B cell (primary cell): Measurements from ENCODE around the gene NEXMIF. TPM values are rescaled to one million over a fixed set of nuclear protein-coding genes. Genes with fewer than 3 reads are reported as not detected.

Source experiments
- ATAC-seq: fragments of 200-7000 bp; cut with Tn5 transposase; one replicate; pipeline ENCODE4 v1.10.0; 2021; ENCODE audit warnings: low read depth, mild to moderate bottlenecking, moderate number of reproducible peaks, moderate library complexity
- CTCF ChIA-PET: fragments of 350-600 bp; sonication (Branson Sonifier 250); formaldehyde crosslinking; loops from one replicate; lab custom pipeline; 2021; ENCODE audit warnings: antibody characterized with exemption, inconsistent platforms; lab: Charles Lee
- POLR2A ChIA-PET: fragments of 350-600 bp; sonication (Branson Sonifier 250); formaldehyde crosslinking; loops from one replicate; lab custom pipeline; 2021; ENCODE audit warnings: antibody characterized with exemption; lab: Charles Lee
- DNase-seq: peaks from one replicate; pipeline ENCODE4 v3.0.0; 2013
- H2AFZ ChIP-seq: 2 replicates; pipeline ENCODE4 v1.6.1; 2012; ENCODE audit warnings: mild to moderate bottlenecking, low read depth, low read length; ENCODE audit not compliant: insufficient read depth, poor library complexity, severe bottlenecking
- H3K27ac ChIP-seq, 2 donors: 1 replicate in 1 of 2; 2 replicates in 1 of 2; pipeline ENCODE4 v1.5.1; 2012 to 2013; ENCODE audit warnings: low read length in 2 of 2, mild to moderate bottlenecking in 2 of 2, moderate library complexity in 1 of 2
- H3K27me3 ChIP-seq, 4 experiments: fragments of 200-600 bp in 1 of 4; sonication (generic) in 1 of 4; replicated peaks in 1 of 4; 1 replicate in 2 of 4; 2 replicates in 2 of 4; pipeline versions ENCODE4 v1.6.1 to v1.7.0; 2013 to 2016; ENCODE audit warnings: low read length in 3 of 4, mild to moderate bottlenecking in 2 of 4, mixed read lengths in 1 of 4, moderate library complexity in 1 of 4; ENCODE audit not compliant: insufficient read depth in 4 of 4, control insufficient read depth in 3 of 4; ENCODE audit errors: control extremely low read depth in 1 of 4
- H3K36me3 ChIP-seq, 2 experiments: replicated peaks in 1 of 2; 1 replicate in 1 of 2; 2 replicates in 1 of 2; pipeline versions ENCODE4 v1.6.1 to v1.7.1; 2013; ENCODE audit warnings: low read length in 1 of 2; ENCODE audit not compliant: insufficient read depth in 2 of 2, control insufficient read depth in 1 of 2; ENCODE audit errors: control extremely low read depth in 1 of 2, extremely low read depth in 1 of 2
- H3K4me1 ChIP-seq, 2 donors: fragments of 200-600 bp in 1 of 2; sonication (generic) in 1 of 2; 1 replicate in 1 of 2; 2 replicates in 1 of 2; pipeline versions ENCODE4 v1.5.1 to v1.6.1; 2013 to 2017; ENCODE audit warnings: low read length in 2 of 2; ENCODE audit not compliant: control insufficient read depth in 2 of 2, insufficient read depth in 2 of 2
- H3K4me2 ChIP-seq: replicated peaks from 2 replicates; pipeline ENCODE3; 2012; ENCODE audit warnings: mild to moderate bottlenecking, low read depth, low read length; ENCODE audit not compliant: poor library complexity, severe bottlenecking
- H3K4me3 ChIP-seq, 5 experiments: fragments of 200-600 bp in 1 of 5; sonication (generic) in 1 of 5; 1 replicate in 3 of 5; 2 replicates in 2 of 5; pipeline versions ENCODE4 v1.5.1 to v1.7.0; 2011 to 2016; ENCODE audit warnings: low read length in 4 of 5, mild to moderate bottlenecking in 4 of 5, low read depth in 2 of 5, control low read depth in 1 of 5, moderate library complexity in 1 of 5; ENCODE audit not compliant: insufficient read depth in 1 of 5; ENCODE audit errors: control extremely low read depth in 1 of 5, extremely low read depth in 1 of 5
- H3K79me2 ChIP-seq: fragments of 200-600 bp; sonication (generic); one replicate; pipeline ENCODE4 v1.6.0; 2016; ENCODE audit warnings: low read length; ENCODE audit not compliant: control insufficient read depth, insufficient read depth
- H3K9ac ChIP-seq: fragments of 200-600 bp; sonication (generic); 2 replicates; pipeline ENCODE4 v1.6.1; 2017; ENCODE audit warnings: mild to moderate bottlenecking, low read length, moderate library complexity
- H3K9me3 ChIP-seq, 3 donors: one replicate each; pipeline versions ENCODE4 v1.6.1 to v1.7.1; 2013; ENCODE audit warnings: low read length in 2 of 3; ENCODE audit not compliant: control insufficient read depth in 2 of 3, insufficient read depth in 1 of 3; ENCODE audit errors: control extremely low read depth in 1 of 3
- H4K20me1 ChIP-seq: 2 replicates; pipeline ENCODE4 v1.6.0; 2012; ENCODE audit warnings: mild to moderate bottlenecking, low read length; ENCODE audit not compliant: insufficient read depth, control insufficient read depth, poor library complexity, severe bottlenecking
- H3K27ac Mint-ChIP-seq: one replicate; pipeline ENCODE4 v1.8.0; 2021; ENCODE audit warnings: mixed read lengths
- H3K27me3 Mint-ChIP-seq: one replicate; pipeline ENCODE4 v1.8.0; 2021; ENCODE audit warnings: mixed read lengths
- H3K4me1 Mint-ChIP-seq: one replicate; pipeline ENCODE4 v1.8.0; 2021; ENCODE audit warnings: mixed read lengths
- H3K4me3 Mint-ChIP-seq: one replicate; pipeline ENCODE4 v1.8.0; 2021; ENCODE audit warnings: mixed read lengths
- H3K9me3 Mint-ChIP-seq: one replicate; pipeline ENCODE4 v1.8.0; 2022; ENCODE audit warnings: mixed read lengths; ENCODE audit not compliant: insufficient read depth
- EZH2 ChIP-seq: IDR thresholded peaks from 2 replicates; pipeline ENCODE4 v1.6.1; 2012; ENCODE audit warnings: borderline replicate concordance, low read depth, mild to moderate bottlenecking, moderate library complexity, low read length; ENCODE audit not compliant: insufficient read depth, poor library complexity, severe bottlenecking
- WGBS: methylation state at CpG from one replicate; pipeline ENCODE4 v1.1.5; 2013; ENCODE audit warnings: missing lambda C conversion rate; ENCODE audit not compliant: insufficient coverage; 5-methylcytosine and 5-hydroxymethylcytosine counted together
- intact Hi-C: fragments of 100-400 bp; cut with micrococcal nuclease; formaldehyde crosslinking; loops from one replicate; pipeline ENCODE4 v1.10.0; 2022
- polyA plus RNA-seq: library from polyadenylated mRNA; depleted of rRNA; stranded (reverse); fragments of >200 nt; gene quantifications from 2 replicates; pipeline ENCODE4 v1.2.3, GENCODE V29; 2012
- total RNA-seq, 2 donors: library from RNA; stranded (reverse); fragments of 120-200 nt in 1 of 2; gene quantifications; 1 replicate in 1 of 2; 2 replicates in 1 of 2; pipeline versions ENCODE4 v1.2.3 to v1.2.4, GENCODE V29; 2013 to 2022
- TF ChIP-seq, protein P1 (sequence below): fragments of 200-600 bp; IDR thresholded peaks from one replicate; pipeline ENCODE4 v1.8.0; 2022; ENCODE audit warnings: antibody characterized with exemption, mild to moderate bottlenecking

The NEXMIF gene
- total and polyA plus RNA-seq, 2 donors (not counting 1 experiment from before 2014, with no cell fraction given) = 0.18 to 2.5 TPM

- TF ChIP-seq EZH2 = no peak
- TF ChIP-seq, protein P1, sequence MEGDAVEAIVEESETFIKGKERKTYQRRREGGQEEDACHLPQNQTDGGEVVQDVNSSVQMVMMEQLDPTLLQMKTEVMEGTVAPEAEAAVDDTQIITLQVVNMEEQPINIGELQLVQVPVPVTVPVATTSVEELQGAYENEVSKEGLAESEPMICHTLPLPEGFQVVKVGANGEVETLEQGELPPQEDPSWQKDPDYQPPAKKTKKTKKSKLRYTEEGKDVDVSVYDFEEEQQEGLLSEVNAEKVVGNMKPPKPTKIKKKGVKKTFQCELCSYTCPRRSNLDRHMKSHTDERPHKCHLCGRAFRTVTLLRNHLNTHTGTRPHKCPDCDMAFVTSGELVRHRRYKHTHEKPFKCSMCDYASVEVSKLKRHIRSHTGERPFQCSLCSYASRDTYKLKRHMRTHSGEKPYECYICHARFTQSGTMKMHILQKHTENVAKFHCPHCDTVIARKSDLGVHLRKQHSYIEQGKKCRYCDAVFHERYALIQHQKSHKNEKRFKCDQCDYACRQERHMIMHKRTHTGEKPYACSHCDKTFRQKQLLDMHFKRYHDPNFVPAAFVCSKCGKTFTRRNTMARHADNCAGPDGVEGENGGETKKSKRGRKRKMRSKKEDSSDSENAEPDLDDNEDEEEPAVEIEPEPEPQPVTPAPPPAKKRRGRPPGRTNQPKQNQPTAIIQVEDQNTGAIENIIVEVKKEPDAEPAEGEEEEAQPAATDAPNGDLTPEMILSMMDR = no peak
- ChIA-PET POLR2A (no interaction called here), CTCF (no interaction called here)
- H3K4me1 Mint-ChIP-seq = no peaks in the 10 kb centered on the region
- DNase-seq (no peak), ATAC-seq (no peak)
- Histone ChIP-seq H3K4me2 (no peak overlapping the region), H3K9me3 (peaks cover 0 to 7% (median 0%) of the 10 kb centered on the region in 3 donors), H3K4me3 (no peak overlapping the region), H4K20me1 (no peaks in the 10 kb centered on the region), H3K27me3 (no peaks in the 10 kb centered on the region), H3K27ac (no peak overlapping the region), H3K9ac (no peak overlapping the region), H2AFZ (no peak overlapping the region), H3K79me2 (no peaks in the 10 kb centered on the region), H3K36me3 (no peaks in the 10 kb centered on the region), H3K4me1 (no peaks in the 10 kb centered on the region)
- no CpG with 5 or more reads among the region's 1 CpG for WGBS
- no peak overlapping the region for H3K27ac Mint-ChIP-seq
- H3K27me3 Mint-ChIP-seq = no peaks in the 10 kb centered on the region
- no peak overlapping the region for H3K4me3 Mint-ChIP-seq
- H3K9me3 Mint-ChIP-seq = no peaks in the 10 kb centered on the region
- intact Hi-C loops = no loop called here
Measured at GRCh38 chrX:74911494-74911893, 13.8 kb downstream of the NEXMIF start.

GRCh38 chrX:74906417-74906816 is 18.8 kb downstream of the NEXMIF start:
- intact Hi-C loops = no loop called here
- no peaks in the 10 kb centered on the region for H3K36me3 ChIP-seq
- no peak overlapping the region for H3K4me2 ChIP-seq
- peaks cover 0 to 7% (median 0%) of the 10 kb centered on the region in 3 donors for H3K9me3 ChIP-seq
- no peak overlapping the region for H3K27ac ChIP-seq
- CTCF ChIA-PET = no interaction called here
- Mint-ChIP-seq H3K4me3 (no peak overlapping the region), H3K4me1 (no peaks in the 10 kb centered on the region), H3K27ac (no peak overlapping the region), H3K27me3 (no peaks in the 10 kb centered on the region), H3K9me3 (no peaks in the 10 kb centered on the region)
- POLR2A ChIA-PET = no interaction called here
- H2AFZ ChIP-seq = no peak overlapping the region
- no CpG with 5 or more reads among the region's 3 CpGs for WGBS
- H3K4me1 ChIP-seq = no peaks in the 10 kb centered on the region
- DNase-seq (no peak), ATAC-seq (no peak)
- TF ChIP-seq, protein P1 = no peak
- H4K20me1 ChIP-seq = no peaks in the 10 kb centered on the region
- no peaks in the 10 kb centered on the region for H3K27me3 ChIP-seq
- H3K4me3 ChIP-seq = no peak overlapping the region
- no peaks in the 10 kb centered on the region for H3K79me2 ChIP-seq
- no peak overlapping the region for H3K9ac ChIP-seq
